HG02973 (cell line): Measurements from ENCODE around the gene SS18L1.

Experiments used
- ATAC-seq: cut with Tn5 transposase; IDR thresholded peaks from one replicate; pipeline ENCODE4 v1.9.1; 2021; ENCODE audit warnings: moderate library complexity; ENCODE audit not compliant: unreplicated experiment

The SS18L1 gene

GRCh38 chr20:62151835-62152364, 8.3 kb downstream of the SS18L1 start:
- ATAC-seq = no peak

- no peak for ATAC-seq
Measured at GRCh38 chr20:62155428-62156253, 12.1 kb downstream of the SS18L1 start.

- ATAC-seq = no peak
Measured at GRCh38 chr20:62156254-62156556, 12.6 kb downstream of the SS18L1 start.

- no peak for ATAC-seq
Measured at GRCh38 chr20:62156592-62157386, 13.2 kb downstream of the SS18L1 start.

GRCh38 chr20:62157387-62158087, 14.0 kb downstream of the SS18L1 start:
- no peak for ATAC-seq

- no peak for ATAC-seq
Measured at GRCh38 chr20:62158088-62158400, 14.5 kb downstream of the SS18L1 start.

GRCh38 chr20:62158541-62158940, 15.0 kb downstream of the SS18L1 start:
- ATAC-seq = no peak

- ATAC-seq = no peak
Measured at GRCh38 chr20:62159052-62159451, 15.5 kb downstream of the SS18L1 start.

GRCh38 chr20:62159839-62160238, 16.3 kb downstream of the SS18L1 start:
- ATAC-seq = no peak

- no peak for ATAC-seq
Measured at GRCh38 chr20:62160253-62160652, 16.7 kb downstream of the SS18L1 start.

- no peak for ATAC-seq
Measured at GRCh38 chr20:62160876-62161275, 17.3 kb downstream of the SS18L1 start.

- ATAC-seq = no peak
Measured at GRCh38 chr20:62161347-62161746, 17.8 kb downstream of the SS18L1 start.

GRCh38 chr20:62162765-62163484, 19.4 kb downstream of the SS18L1 start:
- ATAC-seq = no peak

GRCh38 chr20:62163485-62163865, 19.9 kb downstream of the SS18L1 start:
- no peak for ATAC-seq

GRCh38 chr20:62163986-62164762, 20.6 kb downstream of the SS18L1 start:
- ATAC-seq = no peak

GRCh38 chr20:62164879-62165761, 21.6 kb downstream of the SS18L1 start:
- no peak for ATAC-seq

GRCh38 chr20:62165762-62166399, 22.3 kb downstream of the SS18L1 start:
- ATAC-seq = no peak

- no peak for ATAC-seq
Measured at GRCh38 chr20:62167474-62167873, 23.9 kb downstream of the SS18L1 start.

GRCh38 chr20:62168061-62168460, 24.5 kb downstream of the SS18L1 start:
- ATAC-seq = no peak
